CD14-positive monocyte (primary cell): ENCODE data around the gene RAD54L. TPM values are rescaled to one million over a fixed set of nuclear protein-coding genes. Genes with fewer than 3 reads are reported as not detected.

Experiments
- DNase-seq, 3 donors: peaks; one replicate each; pipeline ENCODE4 v3.0.0-alpha.2; 2011 to 2022
- H2AFZ ChIP-seq: 2 replicates; pipeline ENCODE4 v1.6.0; 2012; ENCODE audit warnings: mild to moderate bottlenecking, low read depth, low read length, inconsistent platforms; ENCODE audit not compliant: insufficient read depth, poor library complexity, severe bottlenecking
- H3K27ac ChIP-seq, 2 donors: 1 replicate in 1 of 2; 2 replicates in 1 of 2; pipeline ENCODE4 v1.5.1; 2012 to 2013; ENCODE audit warnings: low read length in 2 of 2, control low read depth in 1 of 2, inconsistent platforms in 1 of 2, low read depth in 1 of 2, mild to moderate bottlenecking in 1 of 2
- H3K27me3 ChIP-seq, 2 donors: one replicate each; pipeline versions ENCODE4 v1.6.0 to v1.6.1; 2011 to 2013; ENCODE audit warnings: low read length in 2 of 2; ENCODE audit not compliant: control insufficient read depth in 2 of 2, insufficient read depth in 2 of 2
- H3K36me3 ChIP-seq, 2 donors: replicated peaks in 1 of 2; 1 replicate in 1 of 2; 2 replicates in 1 of 2; pipeline versions ENCODE4 v1.5.1 to v1.6.1; 2012 to 2013; ENCODE audit warnings: low read length in 2 of 2, control low read depth in 1 of 2, inconsistent platforms in 1 of 2, mild to moderate bottlenecking in 1 of 2; ENCODE audit not compliant: insufficient read depth in 2 of 2, control insufficient read depth in 1 of 2
- H3K4me1 ChIP-seq, 2 donors: 1 replicate in 1 of 2; 2 replicates in 1 of 2; pipeline versions ENCODE4 v1.5.1 to v1.6.1; 2012 to 2013; ENCODE audit warnings: low read length in 2 of 2, control low read depth in 1 of 2, inconsistent platforms in 1 of 2, mild to moderate bottlenecking in 1 of 2, moderate library complexity in 1 of 2; ENCODE audit not compliant: insufficient read depth in 2 of 2, control insufficient read depth in 1 of 2
- H3K4me2 ChIP-seq: replicated peaks from 2 replicates; pipeline ENCODE3; 2012; ENCODE audit warnings: low read length, moderate library complexity, mild to moderate bottlenecking; ENCODE audit not compliant: poor library complexity, severe bottlenecking; ENCODE audit errors: extremely low read depth
- H3K4me3 ChIP-seq, 3 experiments: fragments of 200-600 bp in 1 of 3; sonication (generic) in 1 of 3; replicated peaks in 1 of 3; 1 replicate in 2 of 3; 2 replicates in 1 of 3; pipeline ENCODE4 v1.5.1; 2011 to 2013; ENCODE audit warnings: low read length in 3 of 3, mild to moderate bottlenecking in 3 of 3, control low read depth in 2 of 3, low read depth in 2 of 3, inconsistent platforms in 1 of 3, moderate library complexity in 1 of 3
- H3K79me2 ChIP-seq: 2 replicates; pipeline ENCODE4 v1.6.0; 2012; ENCODE audit warnings: mild to moderate bottlenecking, control low read depth, inconsistent platforms, low read length, moderate library complexity; ENCODE audit not compliant: insufficient read depth
- H3K9ac ChIP-seq: 2 replicates; pipeline ENCODE4 v1.6.0; 2017; ENCODE audit warnings: low read length, mild to moderate bottlenecking; ENCODE audit not compliant: insufficient read depth, poor library complexity, severe bottlenecking
- H3K9me3 ChIP-seq, 2 donors: replicated peaks in 1 of 2; 1 replicate in 1 of 2; 2 replicates in 1 of 2; pipeline versions ENCODE4 v1.5.1 to v1.6.1; 2012 to 2013; ENCODE audit warnings: low read length in 2 of 2, control low read depth in 1 of 2; ENCODE audit not compliant: control insufficient read depth in 1 of 2, insufficient read depth in 1 of 2
- H4K20me1 ChIP-seq: 2 replicates; pipeline ENCODE4 v1.6.0; 2012; ENCODE audit warnings: mild to moderate bottlenecking, low read length, control low read depth, moderate library complexity; ENCODE audit not compliant: insufficient read depth
- H3K27ac Mint-ChIP-seq, 7 donors: one replicate each; pipeline ENCODE4 v1.8.0; 2020; ENCODE audit warnings: mild to moderate bottlenecking in 7 of 7, mixed read lengths in 7 of 7, moderate library complexity in 6 of 7, inconsistent platforms in 2 of 7
- H3K27me3 Mint-ChIP-seq, 3 donors: one replicate each; pipeline ENCODE4 v1.8.0; 2021 to 2022; ENCODE audit warnings: low read depth in 3 of 3, mild to moderate bottlenecking in 3 of 3, mixed read lengths in 3 of 3, moderate library complexity in 3 of 3, inconsistent platforms in 1 of 3
- H3K36me3 Mint-ChIP-seq, 2 donors: one replicate each; pipeline ENCODE4 v1.8.0; 2020; ENCODE audit warnings: mixed read lengths in 2 of 2, inconsistent platforms in 1 of 2, mild to moderate bottlenecking in 1 of 2
- H3K4me1 Mint-ChIP-seq: one replicate; pipeline ENCODE4 v1.8.0; 2020; ENCODE audit warnings: mild to moderate bottlenecking, mixed read lengths
- H3K4me3 Mint-ChIP-seq, 2 donors: one replicate each; pipeline ENCODE4 v1.8.0; 2020; ENCODE audit warnings: mild to moderate bottlenecking in 2 of 2, mixed read lengths in 2 of 2, moderate library complexity in 1 of 2
- H3K9me3 Mint-ChIP-seq, 7 donors: one replicate each; pipeline ENCODE4 v1.8.0; 2020 to 2022; ENCODE audit warnings: mixed read lengths in 7 of 7, mild to moderate bottlenecking in 6 of 7, moderate library complexity in 6 of 7, inconsistent platforms in 2 of 7
- CTCF ChIP-seq: fragments of 200-600 bp; IDR thresholded peaks from one replicate; pipeline ENCODE4 v1.8.0; 2022; ENCODE audit warnings: antibody characterized with exemption, mild to moderate bottlenecking
- WGBS: methylation state at CpG from one replicate; pipeline ENCODE4 v1.1.5; 2013; ENCODE audit warnings: missing lambda C conversion rate; ENCODE audit not compliant: insufficient coverage; 5-methylcytosine and 5-hydroxymethylcytosine counted together
- intact Hi-C, 2 donors: fragments of 100-400 bp; cut with micrococcal nuclease; formaldehyde crosslinking; loops; one replicate each; pipeline versions ENCODE4 v1.15.0 to v1.15.1; 2023
- polyA plus RNA-seq, 3 donors: library from polyadenylated mRNA; depleted of rRNA in 1 of 3; unstranded in 2 of 3; stranded (reverse) in 1 of 3; fragments of 300-500 nt in 2 of 3; fragments of >200 nt in 1 of 3; fragmentation: Illumina TruSeq in 2 of 3; gene quantifications; 1 replicate in 2 of 3; 2 replicates in 1 of 3; pipeline ENCODE4 v1.2.3, GENCODE V29; 2012 to 2021

Gene RAD54L
- polyA plus RNA-seq, 3 donors = 0.13 TPM; not detected in 2

- H3K27ac ChIP-seq = peak overlapping the region; percentile 88 to 94
- WGBS = 21% methylated on average over 10 of the region's 17 CpGs
- DNase-seq = no peak
- H3K9ac ChIP-seq = peak overlapping the region; percentile 97
- H3K27ac Mint-ChIP-seq = peak overlapping the region; percentile 51 to 99 (median 95)
- H3K36me3 Mint-ChIP-seq = peaks cover 17 to 26% of the 10 kb centered on the region in 2 donors
- H3K27me3 Mint-ChIP-seq = peaks cover 0 to 2% (median 0%) of the 10 kb centered on the region in 3 donors
- no peaks in the 10 kb centered on the region for H3K9me3 ChIP-seq
- H3K4me2 ChIP-seq = peak overlapping the region; percentile 99
- no peak for TF ChIP-seq CTCF
- H3K36me3 ChIP-seq = peaks cover 17 to 23% of the 10 kb centered on the region in 2 donors
- peaks cover 33% of the 10 kb centered on the region for H4K20me1 ChIP-seq
- H3K9me3 Mint-ChIP-seq = no peaks in the 10 kb centered on the region
- peaks cover 34% of the 10 kb centered on the region for H3K4me1 Mint-ChIP-seq
- peak overlapping the region; percentile 97 to 99 for H3K4me3 Mint-ChIP-seq
- peaks cover 27 to 35% of the 10 kb centered on the region in 2 donors for H3K4me1 ChIP-seq
- no peaks in the 10 kb centered on the region for H3K27me3 ChIP-seq
- H3K4me3 ChIP-seq = peak overlapping the region; percentile 91 to 99 (median 97)
- intact Hi-C loops = loop anchor here in 1 of 2 donors (5.0 kb wide), 2 partner anchors 41 to 54 kb away; partner anchors contain the start of genes NSUN4 and RAD54L
- peaks cover 85% of the 10 kb centered on the region for H3K79me2 ChIP-seq
- H2AFZ ChIP-seq = peak overlapping the region; percentile 95
Measured at GRCh38 chr1:46301406-46301807, 53.8 kb downstream of the RAD54L start.

- Histone ChIP-seq H3K4me1 (peaks cover 27 to 40% of the 10 kb centered on the region in 2 donors), H2AFZ (peak overlapping the region; percentile 95), H3K4me3 (peak overlapping the region; percentile 91 to 99 (median 97)), H3K9me3 (no peaks in the 10 kb centered on the region), H3K4me2 (peak overlapping the region; percentile 99), H3K9ac (peak overlapping the region; percentile 97), H3K27ac (peak overlapping the region; percentile 88 to 94), H4K20me1 (peaks cover 38% of the 10 kb centered on the region), H3K79me2 (peaks cover 91% of the 10 kb centered on the region), H3K36me3 (peaks cover 10 to 17% of the 10 kb centered on the region in 2 donors), H3K27me3 (no peaks in the 10 kb centered on the region)
- peaks cover 0 to 2% (median 0%) of the 10 kb centered on the region in 3 donors for H3K27me3 Mint-ChIP-seq
- peak; percentile 23 to 47 (median 32) for DNase-seq
- TF ChIP-seq CTCF = no peak
- intact Hi-C loops = loop anchor here (2.0 to 5.0 kb wide), 3 partner anchors 40 to 55 kb away; partner anchors contain the start of genes RAD54L (in 2 of the 2) and NSUN4 (in 1 of the 2)
- peak overlapping the region; percentile 97 to 99 for H3K4me3 Mint-ChIP-seq
- peak overlapping the region; percentile 94 to 99 (median 95) for H3K27ac Mint-ChIP-seq
- under 1% methylated on average over 79 of the region's 79 CpGs for WGBS
- H3K4me1 Mint-ChIP-seq = peaks cover 37% of the 10 kb centered on the region
- no peaks in the 10 kb centered on the region for H3K9me3 Mint-ChIP-seq
- peaks cover 11 to 25% of the 10 kb centered on the region in 2 donors for H3K36me3 Mint-ChIP-seq
Measured at GRCh38 chr1:46301808-46302640, 54.5 kb downstream of the RAD54L start.
